NCI-H2196 (cell line): ENCODE results near the gene SMAD7.

Experiments used
- DNase-seq: peaks from one replicate; lab custom pipeline; 2025; ENCODE audit not compliant: unreplicated experiment; lab: John Stamatoyannopoulos, UW

The SMAD7 gene

GRCh38 chr18:48931680-48932461 lies 18.9 kb downstream of the SMAD7 start:
- no peak for DNase-seq

GRCh38 chr18:48930926-48931325 lies 19.8 kb downstream of the SMAD7 start:
- no peak for DNase-seq

GRCh38 chr18:48929941-48930713 lies 20.6 kb downstream of the SMAD7 start:
- DNase-seq = no peak

GRCh38 chr18:48929212-48929612 lies 21.6 kb downstream of the SMAD7 start:
- no peak for DNase-seq

- DNase-seq = no peak
These were observed 22.0 kb downstream of the SMAD7 start for GRCh38 chr18:48928787-48929186.

- DNase-seq = no peak
These were observed 23.3 kb downstream of the SMAD7 start for GRCh38 chr18:48927286-48928080.

- peak; percentile 52 for DNase-seq
These were observed 24.3 kb downstream of the SMAD7 start for GRCh38 chr18:48926420-48926857.

- DNase-seq = no peak
These were observed 25.3 kb downstream of the SMAD7 start for GRCh38 chr18:48925491-48925780.

- no peak for DNase-seq
These were observed 25.9 kb downstream of the SMAD7 start for GRCh38 chr18:48924630-48925490.

GRCh38 chr18:48923746-48924629 lies 26.8 kb downstream of the SMAD7 start:
- DNase-seq = no peak

GRCh38 chr18:48922801-48923730 lies 27.7 kb downstream of the SMAD7 start:
- DNase-seq = no peak

GRCh38 chr18:48922226-48922800 lies 28.5 kb downstream of the SMAD7 start:
- no peak for DNase-seq

- no peak for DNase-seq
These were observed 29.2 kb downstream of the SMAD7 start for GRCh38 chr18:48921305-48922225.

- no peak for DNase-seq
These were observed 30.2 kb downstream of the SMAD7 start for GRCh38 chr18:48920408-48921038.

- no peak for DNase-seq
These were observed 31.2 kb downstream of the SMAD7 start for GRCh38 chr18:48919547-48919946.

GRCh38 chr18:48918660-48919456 lies 31.9 kb downstream of the SMAD7 start:
- no peak for DNase-seq
